LNCAP (cell line): Measurements from ENCODE around the gene HIGD2A.

Experiments
- TF ChIP-seq, protein P1 (sequence below): fragments of 450-650 bp; IDR thresholded peaks from 2 replicates; pipeline ENCODE4 v1.5.1; 2017; ENCODE audit warnings: mild to moderate bottlenecking

HIGD2A gene

DNA sequence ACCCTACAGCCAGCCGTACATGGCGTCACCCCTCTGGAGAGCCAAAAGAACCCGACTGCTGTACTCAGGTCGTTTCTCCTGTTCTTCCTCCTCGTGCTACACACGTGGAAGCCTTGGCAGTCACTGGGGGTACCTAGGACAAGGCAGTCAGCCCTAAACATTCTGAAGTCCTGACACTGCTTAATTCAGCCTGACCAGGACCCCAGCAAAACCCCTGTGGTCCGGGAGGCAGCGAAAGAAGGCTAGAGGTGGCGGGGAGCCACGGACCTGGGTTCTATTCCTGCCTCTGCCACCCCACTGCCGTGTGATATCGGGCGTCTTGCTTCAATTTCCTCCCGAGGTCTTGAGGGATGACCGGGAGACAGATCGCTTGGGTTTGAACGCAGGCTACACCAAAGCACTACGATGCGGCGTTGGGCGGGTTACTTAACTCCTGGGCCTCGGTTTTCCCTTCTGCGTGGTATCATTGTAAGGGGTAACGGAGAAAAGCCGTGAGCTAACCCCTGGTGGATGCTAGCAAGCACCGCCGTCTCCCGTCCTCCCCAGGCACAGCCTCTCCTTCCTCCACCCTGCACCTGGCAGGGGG, 23.7 kb upstream of the HIGD2A start:
- TF ChIP-seq, protein P1, sequence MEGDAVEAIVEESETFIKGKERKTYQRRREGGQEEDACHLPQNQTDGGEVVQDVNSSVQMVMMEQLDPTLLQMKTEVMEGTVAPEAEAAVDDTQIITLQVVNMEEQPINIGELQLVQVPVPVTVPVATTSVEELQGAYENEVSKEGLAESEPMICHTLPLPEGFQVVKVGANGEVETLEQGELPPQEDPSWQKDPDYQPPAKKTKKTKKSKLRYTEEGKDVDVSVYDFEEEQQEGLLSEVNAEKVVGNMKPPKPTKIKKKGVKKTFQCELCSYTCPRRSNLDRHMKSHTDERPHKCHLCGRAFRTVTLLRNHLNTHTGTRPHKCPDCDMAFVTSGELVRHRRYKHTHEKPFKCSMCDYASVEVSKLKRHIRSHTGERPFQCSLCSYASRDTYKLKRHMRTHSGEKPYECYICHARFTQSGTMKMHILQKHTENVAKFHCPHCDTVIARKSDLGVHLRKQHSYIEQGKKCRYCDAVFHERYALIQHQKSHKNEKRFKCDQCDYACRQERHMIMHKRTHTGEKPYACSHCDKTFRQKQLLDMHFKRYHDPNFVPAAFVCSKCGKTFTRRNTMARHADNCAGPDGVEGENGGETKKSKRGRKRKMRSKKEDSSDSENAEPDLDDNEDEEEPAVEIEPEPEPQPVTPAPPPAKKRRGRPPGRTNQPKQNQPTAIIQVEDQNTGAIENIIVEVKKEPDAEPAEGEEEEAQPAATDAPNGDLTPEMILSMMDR = no peak

DNA sequence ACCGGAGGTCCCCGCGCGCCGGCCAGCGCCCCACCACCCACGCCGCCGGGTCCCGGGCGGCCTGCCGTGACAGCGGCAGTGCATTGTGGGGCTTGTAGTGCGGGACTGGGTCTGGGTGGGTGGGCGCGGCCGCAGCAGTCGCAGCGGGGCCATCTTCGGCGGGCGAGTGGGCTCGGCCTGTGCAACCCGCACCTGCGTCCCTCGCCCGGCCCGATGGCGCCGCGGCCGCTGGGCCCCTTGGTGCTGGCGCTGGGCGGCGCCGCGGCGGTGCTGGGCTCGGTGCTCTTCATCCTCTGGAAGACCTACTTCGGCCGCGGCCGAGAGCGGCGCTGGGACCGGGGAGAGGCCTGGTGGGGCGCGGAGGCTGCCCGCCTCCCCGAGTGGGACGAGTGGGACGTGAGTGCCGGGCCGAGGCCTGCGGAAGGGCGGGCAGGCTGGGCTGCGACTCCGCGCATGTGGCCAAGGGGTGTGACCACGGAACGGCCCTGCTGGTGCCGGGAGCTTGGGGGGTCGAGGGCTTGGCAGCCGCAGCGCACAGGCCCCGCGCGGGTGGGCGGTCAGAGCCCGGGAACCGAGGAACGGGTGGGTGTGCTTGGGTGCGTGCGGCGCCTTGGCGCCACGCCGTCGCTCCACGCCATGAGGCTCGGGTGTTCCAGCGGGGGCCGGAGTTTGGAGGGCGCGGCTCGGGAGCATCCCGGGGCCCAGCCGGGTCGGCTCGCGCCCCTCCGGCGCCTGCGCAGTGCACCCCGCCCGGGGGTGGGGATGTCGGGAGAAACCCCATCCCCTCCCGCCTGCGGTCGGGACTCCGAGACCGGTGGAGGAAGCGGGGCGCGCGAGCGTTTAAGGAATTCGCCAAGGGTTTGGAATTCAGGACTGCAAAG, 23.0 kb upstream of the HIGD2A start, which contains the start of gene ARL10:
TSS of gene ARL10 (plus strand) at position 137 of the 881 bp plus-strand sequence. CDS start at position 214, 77 bp downstream.
- TF ChIP-seq, protein P1 = no peak

DNA sequence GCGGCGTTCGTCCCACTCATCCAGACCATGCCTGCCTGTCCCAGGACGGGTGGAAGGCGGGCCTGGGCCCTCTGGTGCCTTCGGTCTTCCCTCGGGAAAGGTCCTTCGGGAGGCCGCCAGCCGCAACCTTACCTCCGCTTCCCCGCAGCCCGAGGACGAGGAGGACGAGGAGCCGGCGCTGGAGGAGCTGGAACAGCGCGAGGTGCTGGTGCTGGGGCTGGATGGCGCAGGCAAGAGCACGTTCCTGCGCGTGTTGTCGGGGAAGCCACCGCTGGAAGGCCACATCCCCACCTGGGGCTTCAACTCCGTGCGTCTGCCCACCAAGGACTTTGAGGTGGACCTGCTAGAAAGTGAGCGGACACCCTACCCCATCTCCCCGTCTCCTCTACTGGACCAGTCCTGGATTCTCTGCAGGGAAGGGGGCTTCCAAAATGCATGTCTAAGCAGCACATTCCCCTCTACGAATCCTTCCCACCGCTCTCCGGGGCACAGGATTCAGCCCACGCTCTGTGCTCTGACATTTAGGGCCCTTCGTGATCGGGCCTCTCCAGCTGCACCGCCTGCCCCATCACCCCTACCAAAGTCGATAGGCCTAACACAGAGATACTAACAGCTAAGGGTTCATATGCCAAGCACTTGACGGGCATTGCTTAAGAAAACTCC, 22.2 kb upstream of the HIGD2A start:
- TF ChIP-seq, protein P1 = no peak

DNA sequence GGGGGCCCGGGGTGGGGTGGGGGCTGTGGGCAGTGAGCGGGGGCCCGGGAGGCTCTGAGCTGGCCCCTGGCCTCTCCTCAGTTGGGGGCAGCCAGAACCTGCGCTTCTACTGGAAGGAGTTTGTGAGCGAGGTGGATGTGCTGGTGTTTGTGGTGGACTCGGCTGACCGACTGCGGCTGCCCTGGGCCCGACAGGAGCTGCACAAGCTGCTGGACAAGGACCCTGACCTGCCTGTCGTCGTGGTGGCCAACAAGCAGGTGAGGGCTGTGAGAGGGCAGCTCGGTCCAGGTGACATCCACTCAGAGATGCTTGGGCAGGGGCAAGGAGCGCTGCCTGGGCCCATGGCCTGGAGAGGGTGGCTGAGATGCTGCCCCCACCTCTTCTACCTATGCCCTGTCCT, 19.8 kb upstream of the HIGD2A start:
- TF ChIP-seq, protein P1 = no peak

DNA sequence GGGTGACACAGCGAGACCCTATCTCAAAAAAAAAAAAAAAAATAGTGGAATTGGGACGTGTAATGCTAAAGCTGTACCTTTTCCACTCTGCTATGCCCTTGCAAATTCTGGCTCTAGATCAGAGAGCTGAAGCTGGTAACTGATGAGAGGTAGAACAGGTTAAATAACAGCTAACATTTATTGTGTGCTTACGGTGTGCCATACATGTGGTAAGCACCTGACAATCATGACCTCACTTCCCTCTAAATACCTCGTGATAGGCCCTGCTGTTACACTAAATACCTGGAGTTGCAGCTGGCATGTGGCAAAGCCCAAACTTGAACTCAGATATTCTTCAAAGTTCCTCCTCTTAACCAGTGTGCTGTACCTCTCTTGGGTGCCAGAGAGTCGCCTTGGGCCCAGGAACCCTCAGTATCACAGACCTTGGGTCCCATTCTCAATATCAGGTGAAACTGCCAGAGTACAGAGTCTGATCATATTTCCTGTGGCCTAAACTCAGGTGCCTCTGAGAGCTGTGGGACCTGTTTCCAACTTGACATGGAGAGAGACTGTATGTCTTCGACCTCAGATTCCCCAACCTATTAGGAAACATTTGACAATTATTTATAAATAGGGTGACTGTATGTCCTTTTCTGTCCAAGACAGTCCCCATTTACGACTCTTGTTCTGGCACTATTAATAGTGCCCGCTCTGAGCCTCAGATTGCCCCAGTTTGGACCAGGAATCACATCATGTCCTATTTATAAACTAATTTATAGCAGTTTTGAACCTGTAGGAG, 18.4 kb upstream of the HIGD2A start:
- TF ChIP-seq, protein P1 = no peak

DNA sequence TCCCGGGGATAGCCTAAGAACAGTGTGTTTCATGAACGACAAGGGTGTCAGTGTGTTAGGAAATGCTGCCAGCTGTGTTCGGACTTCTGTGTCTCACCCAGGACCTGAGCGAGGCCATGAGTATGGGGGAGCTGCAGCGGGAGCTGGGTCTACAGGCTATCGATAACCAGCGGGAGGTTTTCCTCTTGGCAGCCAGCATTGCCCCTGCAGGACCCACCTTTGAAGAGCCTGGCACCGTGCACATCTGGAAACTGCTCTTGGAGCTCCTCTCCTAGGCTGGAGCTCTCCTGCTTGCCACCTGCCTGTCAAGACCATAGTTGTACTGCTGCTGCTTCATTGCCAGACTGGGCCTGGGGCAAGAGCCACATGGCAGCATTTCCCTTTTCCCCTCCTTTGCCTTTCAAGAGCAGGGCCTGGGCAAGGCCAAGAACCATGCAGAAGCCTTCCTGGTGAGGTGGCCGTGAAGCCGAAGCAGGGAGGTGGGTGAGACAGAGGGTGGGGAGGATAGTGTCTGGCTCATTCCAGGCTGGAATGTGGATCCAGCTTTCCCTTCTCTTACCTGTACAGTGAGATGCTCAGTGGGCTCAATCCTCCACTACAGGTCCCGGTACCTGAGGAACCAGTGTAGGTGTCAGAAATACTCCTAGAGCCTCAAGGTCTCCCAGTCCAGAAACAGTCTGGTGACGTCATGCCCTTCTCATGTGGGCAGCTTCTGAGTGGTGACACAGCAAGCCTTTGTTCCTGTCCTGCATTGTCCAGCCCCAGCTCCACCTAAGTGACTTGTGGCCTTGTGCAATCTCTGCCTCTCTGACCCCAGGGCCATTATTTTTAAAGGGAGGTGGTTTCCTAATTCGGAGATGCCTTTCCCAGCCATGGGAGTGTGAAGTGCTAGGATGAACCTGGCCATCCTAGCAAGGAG, 16.7 kb upstream of the HIGD2A start:
- TF ChIP-seq, protein P1 = no peak
